Measurements from ENCODE around the gene FOXRED1. TPM values are rescaled to one million over a fixed set of nuclear protein-coding genes. Genes with fewer than 3 reads are reported as not detected.

Gene FOXRED1
- total RNA-seq, 1 donor from 2014 or later, result 1.8 TPM

- H3K4me1 ChIP-seq, result peaks cover 0 to 6% of the 10 kb centered on the region in 2 donors
- H3K9me3 ChIP-seq, result no peaks in the 10 kb centered on the region
- intact Hi-C loops (cut with DNase I), result loop anchor here (5.0 kb wide), 1 partner anchor 69 kb away; the partner anchor contains the start of genes FAM118B and RPUSD4
- H3K4me3 ChIP-seq, result peak overlapping the region; percentile 81 to 86
- no peaks in the 10 kb centered on the region for H3K27me3 ChIP-seq
- peaks cover 0 to 7% of the 10 kb centered on the region in 2 donors for H3K36me3 ChIP-seq
- DNase-seq (ENCODE audit: low spot score in 2 of 2), result no peak
- TF ChIP-seq, protein P1, sequence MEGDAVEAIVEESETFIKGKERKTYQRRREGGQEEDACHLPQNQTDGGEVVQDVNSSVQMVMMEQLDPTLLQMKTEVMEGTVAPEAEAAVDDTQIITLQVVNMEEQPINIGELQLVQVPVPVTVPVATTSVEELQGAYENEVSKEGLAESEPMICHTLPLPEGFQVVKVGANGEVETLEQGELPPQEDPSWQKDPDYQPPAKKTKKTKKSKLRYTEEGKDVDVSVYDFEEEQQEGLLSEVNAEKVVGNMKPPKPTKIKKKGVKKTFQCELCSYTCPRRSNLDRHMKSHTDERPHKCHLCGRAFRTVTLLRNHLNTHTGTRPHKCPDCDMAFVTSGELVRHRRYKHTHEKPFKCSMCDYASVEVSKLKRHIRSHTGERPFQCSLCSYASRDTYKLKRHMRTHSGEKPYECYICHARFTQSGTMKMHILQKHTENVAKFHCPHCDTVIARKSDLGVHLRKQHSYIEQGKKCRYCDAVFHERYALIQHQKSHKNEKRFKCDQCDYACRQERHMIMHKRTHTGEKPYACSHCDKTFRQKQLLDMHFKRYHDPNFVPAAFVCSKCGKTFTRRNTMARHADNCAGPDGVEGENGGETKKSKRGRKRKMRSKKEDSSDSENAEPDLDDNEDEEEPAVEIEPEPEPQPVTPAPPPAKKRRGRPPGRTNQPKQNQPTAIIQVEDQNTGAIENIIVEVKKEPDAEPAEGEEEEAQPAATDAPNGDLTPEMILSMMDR (IDR thresholded peaks at IDR 0.05), result no peak
- H3K27ac ChIP-seq, result peak overlapping the region; percentile 87 to 94
Measured at GRCh38 chr11:126281666-126282175, 12.8 kb downstream of the FOXRED1 start.

GRCh38 chr11:126282361-126282735, 13.4 kb downstream of the FOXRED1 start:
- Histone ChIP-seq H3K27ac (peak overlapping the region; percentile 87 to 94), H3K36me3 (peaks cover 0 to 3% of the 10 kb centered on the region in 2 donors), H3K4me3 (peak overlapping the region; percentile 81 to 86), H3K9me3 (no peaks in the 10 kb centered on the region), H3K4me1 (peaks cover 0 to 6% of the 10 kb centered on the region in 2 donors), H3K27me3 (no peaks in the 10 kb centered on the region)
- intact Hi-C loops (cut with DNase I), result loop anchor here (5.0 kb wide), 1 partner anchor 70 kb away; the partner anchor contains the start of genes FAM118B and RPUSD4
- TF ChIP-seq, protein P1 (IDR thresholded peaks at IDR 0.05), result no peak
- no peak for DNase-seq (ENCODE audit: low spot score in 2 of 2)

DNA sequence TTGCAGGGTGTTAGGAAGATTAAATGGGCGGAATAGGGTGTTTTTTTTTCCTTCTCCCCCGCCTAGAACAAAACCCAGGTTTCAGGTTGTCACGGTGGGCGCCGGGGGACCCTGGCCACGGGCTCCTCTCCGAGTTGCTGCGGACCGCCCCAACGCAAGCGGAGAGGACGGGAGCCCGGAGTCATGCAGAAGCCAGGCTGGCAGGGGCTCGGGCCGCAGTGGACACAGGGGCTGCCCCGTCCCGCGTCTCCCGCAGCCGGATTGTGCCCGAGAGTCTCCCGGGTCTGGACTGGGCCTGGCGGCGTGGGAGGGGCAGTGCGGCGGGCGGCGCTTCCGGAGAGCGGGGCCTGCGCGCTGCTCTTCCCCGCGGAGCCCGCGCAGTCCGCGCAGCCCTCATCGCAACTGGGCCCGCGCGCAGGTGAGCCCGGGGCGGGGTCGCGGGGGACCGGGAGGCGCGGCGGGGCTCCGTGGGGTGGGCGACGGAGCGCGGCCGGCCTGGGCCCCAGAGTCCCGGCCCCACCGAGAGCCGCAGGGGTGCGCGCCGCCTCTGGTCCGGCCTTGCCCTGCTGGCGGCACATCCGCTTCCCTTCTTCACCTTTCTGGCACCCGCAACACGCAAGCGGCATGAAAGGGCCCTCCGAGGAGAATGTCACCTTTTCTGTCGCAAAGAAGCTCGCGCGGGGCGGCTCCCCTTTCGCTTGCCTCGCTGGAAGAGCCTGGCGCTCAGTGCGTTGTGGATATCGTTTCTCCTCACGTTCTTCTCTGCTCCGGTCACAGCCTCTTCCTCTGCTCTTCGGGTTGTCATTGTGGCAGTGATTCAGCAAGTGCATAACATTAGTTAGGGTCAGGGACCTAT, 14.0 kb downstream of the FOXRED1 start, which contains the start of gene TIRAP:
TIRAP (plus strand) TSS at position 358 of the 856 bp plus-strand sequence. CDS start 7,802 bp downstream, outside the sequence.
- Histone ChIP-seq H3K27ac (peak within 1 kb of the TSS; percentile 87 to 94), H3K36me3 (peaks cover 0 to 4% of the 10 kb centered on the region in 2 donors), H3K4me1 (peaks cover 0 to 6% of the 10 kb centered on the region in 2 donors), H3K9me3 (no peaks in the 10 kb centered on the region), H3K27me3 (no peaks in the 10 kb centered on the region), H3K4me3 (peak within 1 kb of the TSS; percentile 81 to 86)
- TF ChIP-seq, protein P1 (IDR thresholded peaks at IDR 0.05), result no peak
- DNase-seq (ENCODE audit: low spot score in 2 of 2), result peak; percentile 24 to 83
- intact Hi-C loops (cut with DNase I), result loop anchor here (1.0 to 5.0 kb wide), 3 partner anchors 14 to 71 kb away; partner anchors contain the start of genes DCPS, FAM118B, FOXRED1 and RPUSD4

GRCh38 chr11:126284829-126285228, 15.9 kb downstream of the FOXRED1 start:
- intact Hi-C loops (cut with DNase I), result loop anchor here (5.0 kb wide), 1 partner anchor 73 kb away; the partner anchor contains the start of genes FAM118B and RPUSD4
- H3K27ac ChIP-seq, result no peak overlapping the region
- H3K4me3 ChIP-seq, result no peak overlapping the region
- peaks cover 8 to 11% of the 10 kb centered on the region in 2 donors for H3K36me3 ChIP-seq
- TF ChIP-seq, protein P1 (IDR thresholded peaks at IDR 0.05), result no peak
- no peaks in the 10 kb centered on the region for H3K27me3 ChIP-seq
- peak in 1 of 2 donors; percentile 82 for DNase-seq (ENCODE audit: low spot score in 2 of 2)
- no peaks in the 10 kb centered on the region for H3K9me3 ChIP-seq
- H3K4me1 ChIP-seq, result peaks cover 0 to 6% of the 10 kb centered on the region in 2 donors

DNA sequence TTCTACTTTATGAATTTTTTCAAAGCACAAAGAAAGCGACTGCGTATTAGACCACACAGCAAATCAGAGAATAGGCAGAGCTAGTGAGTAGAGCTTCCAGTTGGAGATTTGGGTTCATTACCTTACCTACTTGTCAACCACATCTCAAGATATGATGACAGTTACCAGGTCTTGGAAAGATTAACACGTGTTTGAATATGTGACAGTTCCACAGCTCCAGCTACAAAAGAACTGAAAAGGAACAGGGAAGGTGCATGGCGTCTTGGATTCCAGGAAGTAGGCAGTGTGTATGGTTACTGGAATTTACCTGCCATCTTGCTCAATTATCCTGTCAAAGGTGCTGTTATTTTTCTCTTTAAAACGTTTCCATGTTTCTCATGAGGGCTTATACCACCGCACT, 19.3 kb downstream of the FOXRED1 start:
- intact Hi-C loops (cut with DNase I), result no loop called here
- no peak for DNase-seq (ENCODE audit: low spot score in 2 of 2)

More for the DNA sequence above, 19.3 kb downstream of the FOXRED1 start:
- Histone ChIP-seq H3K9me3 (no peaks in the 10 kb centered on the region), H3K4me1 (no peaks in the 10 kb centered on the region), H3K4me3 (no peak overlapping the region), H3K36me3 (peaks cover 37 to 42% of the 10 kb centered on the region in 2 donors), H3K27ac (no peak overlapping the region), H3K27me3 (no peaks in the 10 kb centered on the region)
- TF ChIP-seq, protein P1 (IDR thresholded peaks at IDR 0.05), result no peak

Measured in ascending aorta (tissue), 2 donors.